Measurements from ENCODE around the gene LRRC4C.

Gene LRRC4C

DNA sequence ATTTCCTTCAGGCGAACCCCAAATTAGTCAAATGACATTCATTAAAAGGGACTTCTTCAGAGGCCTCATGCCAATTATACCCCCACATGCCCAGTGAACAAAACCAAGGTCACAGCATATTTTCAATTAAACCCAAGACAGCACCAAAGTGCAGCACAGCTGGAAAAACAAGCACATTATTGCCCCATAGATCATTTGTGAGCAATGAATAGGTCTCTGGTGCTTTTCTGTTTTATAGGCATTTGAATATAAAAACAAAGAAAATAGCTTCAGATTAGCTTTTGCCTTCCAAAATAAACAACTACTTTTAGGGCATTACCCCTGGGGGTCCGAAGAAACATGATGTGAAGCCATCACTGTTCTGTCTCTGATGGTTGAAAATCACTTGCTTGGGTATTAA lies 1319.9 kb downstream of the LRRC4C start:
- DNase-seq: no peak

DNA sequence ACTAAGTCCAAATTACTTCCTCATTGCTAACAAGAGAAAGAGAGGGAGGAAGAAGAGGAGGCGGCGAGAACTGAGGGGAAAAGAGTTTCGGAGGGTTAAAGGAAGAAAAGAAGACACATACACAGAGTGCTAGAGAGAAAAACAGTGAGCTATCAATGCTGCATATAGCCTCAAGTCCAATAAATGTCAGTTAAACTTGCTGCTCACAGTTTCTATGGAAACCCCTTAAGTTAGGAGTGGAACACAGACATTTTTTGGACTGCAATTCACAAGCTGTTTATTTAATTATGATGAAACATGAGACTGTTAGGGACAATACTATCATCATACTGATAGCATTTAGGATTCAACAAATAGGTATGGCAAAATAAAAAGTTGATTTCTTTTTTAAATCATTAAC lies 1320.4 kb downstream of the LRRC4C start:
- no peak for DNase-seq

GRCh38 chr11:40134820-40135570 lies 1324.5 kb downstream of the LRRC4C start:
- no peak for DNase-seq

DNA sequence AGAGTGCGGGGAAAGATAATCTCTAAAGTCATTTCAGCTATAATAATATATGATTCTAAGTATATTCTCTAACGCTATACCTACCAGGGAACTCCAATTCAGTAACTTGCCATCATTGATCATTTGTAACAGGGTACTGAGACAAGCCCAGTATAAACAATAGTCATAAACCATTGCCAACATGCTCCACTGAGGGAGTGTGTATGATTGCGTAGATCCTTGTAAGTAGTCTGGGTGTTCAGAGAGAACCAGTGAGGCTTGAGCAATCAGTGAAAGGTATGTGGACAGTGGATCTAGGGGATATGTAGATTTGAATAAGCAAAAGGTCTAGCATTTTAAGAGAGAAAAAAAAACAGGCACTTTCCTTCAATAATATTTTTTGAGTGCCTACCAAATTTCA lies 1326.0 kb downstream of the LRRC4C start:
- DNase-seq: no peak

GRCh38 chr11:40132912-40133311 lies 1326.5 kb downstream of the LRRC4C start:
- no peak for DNase-seq

DNA sequence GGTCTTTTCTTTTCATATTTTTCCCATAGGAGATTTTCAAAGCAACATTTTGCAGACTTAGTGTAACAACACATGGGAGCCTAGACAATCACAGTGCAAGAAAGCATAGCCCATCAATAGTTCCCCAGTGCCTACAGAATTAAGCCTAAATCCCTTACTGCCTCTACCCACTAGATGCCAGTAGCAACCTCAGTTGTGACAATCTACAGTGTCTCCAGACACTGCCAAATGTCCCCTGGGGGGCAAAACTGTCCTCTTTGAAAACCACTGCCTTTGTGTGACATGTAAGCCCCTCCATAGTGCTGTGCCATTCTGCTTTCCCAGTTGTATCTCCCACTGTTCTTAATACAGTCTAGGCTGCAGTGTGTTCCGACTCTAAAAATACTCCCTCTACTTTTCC lies 1329.0 kb downstream of the LRRC4C start:
- DNase-seq: no peak

DNA sequence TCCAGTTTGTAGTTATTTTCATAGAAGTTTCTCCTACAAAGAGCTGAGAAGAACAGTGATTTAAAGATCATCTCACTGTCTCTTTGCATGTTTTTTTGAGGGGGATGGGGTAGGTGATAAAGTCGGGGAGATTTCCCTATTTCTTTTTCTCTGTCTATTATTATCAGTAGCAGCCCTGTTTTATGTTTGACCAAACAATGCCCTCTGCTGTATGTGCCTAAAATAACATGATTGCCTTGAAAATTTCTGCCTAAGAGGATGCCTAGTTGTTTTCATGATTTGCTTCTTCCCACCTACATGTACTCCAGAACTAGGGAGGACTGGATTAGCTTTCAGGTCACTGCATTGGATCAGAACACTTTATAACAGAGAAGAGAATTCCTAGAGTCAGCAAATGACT lies 1330.2 kb downstream of the LRRC4C start:
- no peak for DNase-seq

DNA sequence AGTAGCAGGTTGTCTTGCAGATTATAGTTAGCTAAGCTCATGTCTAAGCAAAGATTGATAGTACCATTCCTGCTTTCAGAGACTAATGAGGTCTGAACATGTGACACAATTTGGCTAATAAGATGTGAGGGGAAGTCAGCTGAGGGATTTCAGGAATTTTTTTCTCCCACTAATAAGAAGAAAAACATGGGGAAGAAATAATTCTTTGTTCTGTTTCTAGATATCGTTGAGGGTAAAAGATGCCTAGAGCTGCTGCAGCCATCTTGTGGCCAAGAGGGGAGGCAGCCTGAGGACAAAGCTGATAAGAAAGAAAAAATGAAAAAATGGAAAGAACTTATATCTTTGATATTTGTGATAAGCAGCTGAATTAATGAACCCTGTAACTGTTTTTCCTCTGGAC lies 1334.4 kb downstream of the LRRC4C start:
- no peak for DNase-seq

DNA sequence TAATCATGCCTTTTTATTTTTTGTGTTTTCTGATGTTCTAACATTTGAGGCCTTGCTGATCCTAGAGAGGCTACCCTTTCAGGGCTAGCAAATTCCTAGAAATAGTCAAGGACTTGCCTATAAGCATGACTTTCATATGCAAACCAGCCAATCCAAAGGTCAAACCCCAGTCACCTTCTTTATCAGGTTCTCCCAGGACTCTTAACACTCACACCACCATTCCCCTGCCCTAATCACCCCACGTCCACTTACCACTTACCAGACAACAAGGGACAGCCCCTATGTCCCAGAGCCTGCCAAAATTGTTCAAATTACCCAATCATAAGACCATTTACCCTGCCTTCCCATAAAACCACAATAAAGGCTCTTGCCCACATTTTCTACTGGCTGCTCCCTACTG lies 1339.8 kb downstream of the LRRC4C start:
- DNase-seq: no peak

DNA sequence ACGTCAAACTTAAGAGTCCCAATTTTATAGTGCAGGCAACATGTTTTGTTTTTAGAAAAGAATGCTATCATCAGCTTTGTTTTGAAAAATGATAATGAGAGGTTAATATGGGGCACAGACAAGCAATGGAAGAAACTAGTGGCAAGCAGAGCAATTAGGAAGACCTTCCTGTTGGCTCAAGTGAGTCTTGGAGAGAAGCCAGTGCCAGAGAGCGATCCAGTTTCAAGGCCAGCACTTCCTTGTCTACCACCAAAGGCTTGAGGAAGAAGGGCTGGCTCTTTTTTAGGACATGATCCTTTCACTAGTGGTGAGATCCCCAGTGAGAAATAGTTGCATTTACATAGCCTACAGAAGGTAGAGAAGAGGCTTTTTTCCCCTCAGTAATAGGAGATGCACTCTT lies 1340.7 kb downstream of the LRRC4C start:
- no peak for DNase-seq

- DNase-seq: no peak
Measured at GRCh38 chr11:40118026-40118425, 1341.4 kb downstream of the LRRC4C start.

DNA sequence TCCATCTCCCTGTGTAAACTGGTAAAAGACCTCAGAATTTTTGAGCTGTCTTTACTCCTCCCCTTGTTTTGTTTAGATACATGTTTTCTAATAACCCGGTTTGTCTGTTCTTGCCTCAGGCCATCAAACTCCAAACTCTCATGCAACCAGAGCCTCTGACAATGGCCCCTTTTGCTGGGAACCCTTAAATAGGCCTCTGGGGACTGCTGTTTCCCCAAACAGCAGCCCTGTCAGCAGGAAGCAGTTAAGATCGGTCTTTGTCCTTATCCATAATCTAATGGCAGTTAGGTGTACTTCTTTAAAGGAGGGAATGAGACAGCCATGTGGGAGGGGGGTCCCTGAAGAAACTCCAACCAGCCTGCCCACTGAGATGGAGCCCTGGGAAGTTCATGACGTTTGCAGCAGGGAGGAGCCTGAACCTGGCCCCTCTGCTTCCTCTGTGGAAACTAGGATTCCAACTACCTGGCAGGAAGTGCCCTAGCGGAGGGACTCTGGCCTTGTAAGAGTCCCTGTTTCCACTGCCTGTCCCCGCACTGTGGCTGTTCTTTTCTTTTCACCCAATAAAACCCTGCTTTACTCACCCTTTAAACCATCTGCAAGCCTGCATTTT lies 1354.4 kb downstream of the LRRC4C start:
- DNase-seq: no peak

DNA sequence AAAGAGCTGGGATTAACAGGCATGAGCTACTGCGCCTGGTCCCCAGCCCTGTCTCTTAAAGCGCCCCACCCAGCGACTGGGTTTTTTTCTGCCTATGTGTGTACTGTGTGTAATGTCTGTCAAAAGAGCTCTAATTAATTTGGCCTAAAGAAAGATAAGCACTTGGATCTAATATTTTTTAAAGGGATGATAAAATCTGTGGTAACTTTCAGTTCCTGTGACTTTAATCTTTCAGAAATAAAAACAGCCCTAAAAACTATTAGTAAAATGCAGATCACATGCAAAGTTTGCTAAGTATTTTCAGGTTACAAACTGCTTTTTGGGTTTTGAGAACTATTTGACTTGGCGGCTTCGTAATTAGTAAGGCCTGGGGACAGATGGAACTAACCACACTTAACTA lies 1358.7 kb downstream of the LRRC4C start:
- DNase-seq: no peak

DNA sequence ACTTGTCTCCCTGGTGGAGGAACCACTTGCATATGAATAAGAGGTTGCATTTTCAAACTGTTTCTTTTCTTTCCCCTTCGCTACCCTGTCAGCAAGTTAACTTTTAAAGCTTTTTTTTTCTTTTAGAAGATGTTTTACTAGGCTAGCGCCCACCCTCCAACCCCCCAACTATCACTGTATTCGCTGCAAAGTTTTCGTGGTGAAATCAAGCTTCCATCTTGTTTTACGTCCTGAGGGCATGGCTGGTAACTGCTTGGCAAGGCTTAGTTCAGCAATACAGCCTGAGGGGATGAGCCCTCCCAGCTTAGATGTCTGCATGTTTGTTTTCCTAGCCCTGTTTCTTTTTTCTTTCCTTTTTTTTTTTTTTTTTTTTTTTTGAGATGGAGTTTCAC lies 1359.3 kb downstream of the LRRC4C start:
- no peak for DNase-seq

DNA sequence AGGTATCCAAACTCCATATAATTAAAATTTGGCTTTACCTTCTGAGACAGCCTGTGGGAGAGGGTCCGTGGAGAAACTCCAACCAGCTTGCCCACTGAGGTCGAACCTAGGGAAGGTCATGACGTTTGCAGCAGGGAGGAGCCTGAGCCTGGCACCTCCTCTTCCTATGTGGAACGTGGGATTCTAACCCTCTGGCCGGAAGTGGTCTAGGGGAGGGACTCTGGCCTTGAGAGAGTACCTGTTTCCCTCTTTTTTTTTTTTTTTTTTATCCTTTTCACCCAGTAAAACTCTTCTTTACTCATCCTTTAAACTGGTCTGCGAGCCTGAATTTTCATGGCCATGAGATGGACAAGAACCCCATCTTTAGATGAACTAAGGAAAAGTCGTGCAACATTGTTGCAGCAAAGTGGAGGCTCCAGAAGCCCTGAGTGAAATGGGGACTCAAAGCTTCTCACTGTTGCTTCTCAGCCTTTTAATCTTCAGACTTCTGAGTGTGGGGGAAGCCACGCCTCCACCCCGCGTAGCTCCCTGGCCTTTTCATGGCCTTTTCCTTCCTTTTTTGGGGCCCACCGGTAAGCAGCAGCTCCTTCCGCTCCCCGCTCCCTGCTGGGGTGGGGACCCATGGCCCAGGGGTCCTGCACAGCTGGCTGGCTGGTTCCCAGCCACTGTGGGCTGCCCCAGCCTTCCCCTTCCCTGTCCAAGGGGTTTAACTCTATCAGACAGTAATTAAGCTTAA lies 1359.9 kb downstream of the LRRC4C start:
- no peak for DNase-seq

DNA sequence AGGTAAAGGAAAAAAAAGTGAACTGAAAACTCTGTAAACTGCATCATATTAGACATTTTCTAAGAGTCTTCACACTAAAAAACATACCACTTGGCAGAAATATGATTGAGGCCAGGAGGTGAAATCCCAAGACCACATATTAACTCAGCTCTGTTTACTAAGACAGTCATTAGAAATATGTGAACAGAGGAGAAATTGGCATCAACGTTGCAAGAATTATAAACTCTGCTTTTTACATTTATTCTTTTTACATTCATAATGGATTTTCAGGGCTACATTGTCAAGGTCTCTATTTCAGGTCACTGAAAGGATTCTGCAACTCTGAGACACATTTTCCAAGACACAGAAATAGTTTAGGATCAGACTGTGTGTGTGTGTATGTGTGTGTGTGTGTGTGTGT lies 1364.0 kb downstream of the LRRC4C start:
- no peak for DNase-seq

DNA sequence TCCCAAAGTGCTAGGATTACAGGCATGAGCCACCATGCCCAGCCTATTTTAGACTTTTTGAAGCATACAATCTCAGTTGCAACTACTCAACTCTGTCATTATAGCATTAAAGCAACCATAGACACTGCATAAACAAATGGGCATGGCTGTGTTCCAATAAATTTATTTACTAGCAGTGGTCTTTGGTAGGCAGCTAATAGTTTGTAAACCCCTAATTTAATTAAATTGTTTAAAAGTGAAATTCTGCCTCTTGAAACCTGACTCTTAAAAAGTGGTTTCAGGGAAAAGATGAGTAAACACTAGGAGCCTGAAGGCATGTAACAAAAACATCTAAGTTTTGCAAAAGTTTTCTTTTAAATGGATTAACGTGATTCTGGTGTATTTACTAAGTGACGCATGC lies 1364.5 kb downstream of the LRRC4C start:
- DNase-seq: no peak

GRCh38 chr11:40080434-40080833 lies 1379.0 kb downstream of the LRRC4C start:
- no peak for DNase-seq
